Brain microvascular endothelial cell (primary cell): ENCODE results near the gene MTCP1.

Experiments
- DNase-seq: peaks from one replicate; pipeline ENCODE4 v3.0.0-alpha.2; 2020
- H3K27ac ChIP-seq: fragments of 250-450 bp; sonication (Bioruptor Pico); 2 replicates; pipeline ENCODE4 v1.5.1; 2020; ENCODE audit warnings: mild to moderate bottlenecking, moderate library complexity
- H3K27me3 ChIP-seq: fragments of 250-450 bp; sonication (Bioruptor Pico); replicated peaks from 2 replicates; pipeline ENCODE4 v1.5.1; 2020; ENCODE audit warnings: mild to moderate bottlenecking
- H3K36me3 ChIP-seq: fragments of 250-450 bp; sonication (Bioruptor Pico); replicated peaks from 2 replicates; pipeline ENCODE4 v1.5.1; 2020; ENCODE audit warnings: mild to moderate bottlenecking
- H3K4me3 ChIP-seq: 2 replicates; pipeline ENCODE4 v1.5.1; 2011; ENCODE audit warnings: low read depth, mild to moderate bottlenecking, control low read depth, low read length, moderate library complexity
- in situ Hi-C: cut with HindIII; loops from 2 replicates; pipeline ENCODE4 v1.10.0; 2017; ENCODE audit warnings: low sequenced_read_pairs, low pct_ligation_motif_present
- TF ChIP-seq, protein P1 (sequence below): IDR thresholded peaks from 2 replicates; pipeline ENCODE4 v1.5.1; 2011; ENCODE audit warnings: low read depth, mild to moderate bottlenecking, moderate library complexity, low read length, control low read depth, inconsistent platforms; ENCODE audit errors: missing control alignments

Gene MTCP1

DNA sequence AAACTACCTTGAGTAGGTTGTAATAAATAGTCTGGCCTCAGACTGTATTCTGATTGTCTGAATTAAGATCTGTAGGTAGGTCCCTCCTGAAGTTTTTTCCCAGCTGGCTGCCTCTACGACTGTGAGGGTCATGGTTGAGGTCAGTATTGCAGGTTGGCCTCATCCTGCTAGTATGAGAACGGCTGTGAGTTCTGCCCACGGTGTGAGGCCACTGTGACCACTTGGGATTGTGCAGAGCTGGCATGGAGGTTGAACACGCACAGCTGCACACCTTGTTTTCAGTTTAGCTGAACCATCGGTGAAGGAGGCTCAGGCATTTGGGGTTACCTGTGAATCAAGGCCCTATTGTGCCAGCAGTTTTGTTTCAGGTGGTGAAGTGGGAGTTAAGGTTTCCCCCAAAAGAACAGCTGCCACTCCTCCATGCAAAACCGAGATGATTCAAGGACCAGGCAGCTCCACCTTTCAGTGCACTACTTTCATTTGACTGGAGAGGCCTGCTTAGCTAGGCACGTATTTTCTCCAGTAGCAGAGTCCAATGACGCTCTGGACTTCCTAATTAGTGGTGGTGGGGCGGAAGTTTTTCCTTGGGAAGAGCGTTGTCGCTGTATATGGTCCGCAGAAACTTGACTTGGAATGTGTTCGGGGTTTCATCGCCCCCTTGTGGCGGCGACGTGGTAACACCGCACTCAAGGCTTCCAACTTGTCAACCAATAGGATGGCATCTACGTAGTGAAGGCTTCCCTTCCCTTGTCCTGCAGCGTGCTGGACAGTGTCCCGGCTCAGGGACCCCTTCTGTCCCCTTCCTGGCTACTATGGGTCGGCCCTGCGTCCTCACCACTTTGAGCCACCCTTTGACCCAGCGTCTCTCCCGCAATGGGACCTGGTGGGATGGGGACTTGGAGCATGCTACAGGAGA, 13.8 kb downstream of the MTCP1 start:
- in situ Hi-C loops, result no loop called here
- DNase-seq, result peak; percentile 45
- peak overlapping the region; percentile 29 for H3K4me3 ChIP-seq
- no peaks in the 10 kb centered on the region for H3K36me3 ChIP-seq
- H3K27ac ChIP-seq, result no peak overlapping the region
- TF ChIP-seq, protein P1, sequence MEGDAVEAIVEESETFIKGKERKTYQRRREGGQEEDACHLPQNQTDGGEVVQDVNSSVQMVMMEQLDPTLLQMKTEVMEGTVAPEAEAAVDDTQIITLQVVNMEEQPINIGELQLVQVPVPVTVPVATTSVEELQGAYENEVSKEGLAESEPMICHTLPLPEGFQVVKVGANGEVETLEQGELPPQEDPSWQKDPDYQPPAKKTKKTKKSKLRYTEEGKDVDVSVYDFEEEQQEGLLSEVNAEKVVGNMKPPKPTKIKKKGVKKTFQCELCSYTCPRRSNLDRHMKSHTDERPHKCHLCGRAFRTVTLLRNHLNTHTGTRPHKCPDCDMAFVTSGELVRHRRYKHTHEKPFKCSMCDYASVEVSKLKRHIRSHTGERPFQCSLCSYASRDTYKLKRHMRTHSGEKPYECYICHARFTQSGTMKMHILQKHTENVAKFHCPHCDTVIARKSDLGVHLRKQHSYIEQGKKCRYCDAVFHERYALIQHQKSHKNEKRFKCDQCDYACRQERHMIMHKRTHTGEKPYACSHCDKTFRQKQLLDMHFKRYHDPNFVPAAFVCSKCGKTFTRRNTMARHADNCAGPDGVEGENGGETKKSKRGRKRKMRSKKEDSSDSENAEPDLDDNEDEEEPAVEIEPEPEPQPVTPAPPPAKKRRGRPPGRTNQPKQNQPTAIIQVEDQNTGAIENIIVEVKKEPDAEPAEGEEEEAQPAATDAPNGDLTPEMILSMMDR, result peak; percentile 78
- H3K27me3 ChIP-seq, result no peaks in the 10 kb centered on the region

- Histone ChIP-seq H3K27me3 (no peaks in the 10 kb centered on the region), H3K4me3 (no peak overlapping the region), H3K27ac (no peak overlapping the region), H3K36me3 (no peaks in the 10 kb centered on the region)
- DNase-seq, result no peak
- TF ChIP-seq, protein P1, result no peak
- in situ Hi-C loops, result no loop called here
Measured at GRCh38 chrX:155056471-155056870, 14.5 kb downstream of the MTCP1 start.

GRCh38 chrX:155055494-155055893, 15.4 kb downstream of the MTCP1 start:
- Histone ChIP-seq H3K36me3 (no peaks in the 10 kb centered on the region), H3K27me3 (no peaks in the 10 kb centered on the region), H3K27ac (no peak overlapping the region), H3K4me3 (no peak overlapping the region)
- DNase-seq, result no peak
- TF ChIP-seq, protein P1, result no peak
- in situ Hi-C loops, result no loop called here

- Histone ChIP-seq H3K27ac (no peak overlapping the region), H3K27me3 (no peaks in the 10 kb centered on the region), H3K36me3 (no peaks in the 10 kb centered on the region), H3K4me3 (no peak overlapping the region)
- in situ Hi-C loops, result no loop called here
- TF ChIP-seq, protein P1, result no peak
- no peak for DNase-seq
Measured at GRCh38 chrX:155054255-155054654, 16.7 kb downstream of the MTCP1 start.

- Histone ChIP-seq H3K27ac (no peak overlapping the region), H3K36me3 (no peaks in the 10 kb centered on the region), H3K27me3 (no peaks in the 10 kb centered on the region), H3K4me3 (no peak overlapping the region)
- TF ChIP-seq, protein P1, result no peak
- in situ Hi-C loops, result no loop called here
- no peak for DNase-seq
Measured at GRCh38 chrX:155053656-155054055, 17.3 kb downstream of the MTCP1 start.
